Measurements from ENCODE around the gene BORCS5. TPM values are rescaled to one million over a fixed set of nuclear protein-coding genes. Genes with fewer than 3 reads are reported as not detected.
"Not testable (repeated sequence)": the region's sequence is repeated elsewhere in the genome, so short reads cannot be mapped to it uniquely, and the experiment has no call there.

BORCS5 gene
- total and polyA plus RNA-seq, 2 experiments from 2014 or later: 7.7 to 14.1 TPM

DNA sequence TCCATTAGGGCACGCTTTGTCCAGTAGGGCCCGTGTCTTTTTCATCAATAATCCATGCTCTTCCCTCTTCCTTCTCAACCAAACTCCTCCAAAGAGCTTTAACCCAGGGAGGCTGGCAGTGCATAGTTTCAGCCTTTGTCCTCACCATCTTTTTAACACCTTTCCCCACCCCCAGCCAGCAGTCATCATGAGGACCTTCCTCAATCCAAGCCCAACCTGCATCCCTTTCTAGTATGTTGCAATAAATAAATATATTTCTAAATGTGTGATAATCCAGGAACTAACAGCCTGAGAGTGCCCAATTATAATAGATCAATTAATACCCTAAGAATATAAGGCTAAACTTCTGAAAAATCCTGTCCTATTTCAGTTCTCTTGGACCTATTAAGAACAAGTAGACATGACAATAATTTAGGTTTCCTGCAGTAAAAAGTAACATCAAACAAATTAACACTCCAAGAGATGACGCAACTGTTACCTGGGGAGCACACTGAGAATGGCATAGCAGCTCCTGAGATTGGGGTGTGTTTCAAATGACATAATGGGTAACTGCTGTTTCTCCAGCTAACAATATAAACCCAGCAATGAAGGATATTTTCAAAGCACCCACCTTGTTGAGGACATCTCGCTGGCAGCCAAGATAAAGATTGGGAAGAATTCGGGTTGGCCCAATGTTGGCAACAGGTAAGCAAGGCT, 143.2 kb downstream of the BORCS5 start:
- peaks cover 3% of the 10 kb centered on the region for H3K4me1 ChIP-seq (ENCODE audit: insufficient read depth)
- H3K9me3 ChIP-seq (ENCODE audit: low read depth): no peaks in the 10 kb centered on the region
- H3K4me2 ChIP-seq (ENCODE audit: unreplicated experiment): no peak overlapping the region
- peaks cover 13% of the 10 kb centered on the region for H3K79me2 ChIP-seq (ENCODE audit: insufficient read depth)
- H3K27ac ChIP-seq: no peak overlapping the region
- in situ Hi-C loops (cut with MboI): no loop called here
- no peaks in the 10 kb centered on the region for H3K27me3 ChIP-seq (replicated peaks; ENCODE audit: insufficient read depth)
- no peaks in the 10 kb centered on the region for H3K9me2 ChIP-seq (ENCODE audit: insufficient read depth)
- H3K4me3 ChIP-seq: no peak overlapping the region
- no peaks in the 10 kb centered on the region for H3K36me3 ChIP-seq (ENCODE audit: low read depth)
- H4K20me1 ChIP-seq (ENCODE audit: insufficient read depth): no peaks in the 10 kb centered on the region
- H2AFZ ChIP-seq: no peak overlapping the region
- no peak overlapping the region for H3K9ac ChIP-seq
- no peak for TF ChIP-seq EZH2 (IDR thresholded peaks at IDR 0.05; ENCODE audit: insufficient read depth, poor library complexity, severe bottlenecking)
- no peak for TF ChIP-seq EZH2phosphoT487 (IDR thresholded peaks at IDR 0.05; ENCODE audit: insufficient read depth, low read depth)
- no peak for DNase-seq
- peaks cover 3% of the 10 kb centered on the region for H3F3A ChIP-seq (ENCODE audit: insufficient read depth)
- 89 to 91% methylated on average over 5 of the region's 5 CpGs for WGBS, 2 experiments (ENCODE audit: low coverage in 1 of 2, low lambda C conversion rate in 2 of 2, missing lambda C conversion rate in 2 of 2)

DNA sequence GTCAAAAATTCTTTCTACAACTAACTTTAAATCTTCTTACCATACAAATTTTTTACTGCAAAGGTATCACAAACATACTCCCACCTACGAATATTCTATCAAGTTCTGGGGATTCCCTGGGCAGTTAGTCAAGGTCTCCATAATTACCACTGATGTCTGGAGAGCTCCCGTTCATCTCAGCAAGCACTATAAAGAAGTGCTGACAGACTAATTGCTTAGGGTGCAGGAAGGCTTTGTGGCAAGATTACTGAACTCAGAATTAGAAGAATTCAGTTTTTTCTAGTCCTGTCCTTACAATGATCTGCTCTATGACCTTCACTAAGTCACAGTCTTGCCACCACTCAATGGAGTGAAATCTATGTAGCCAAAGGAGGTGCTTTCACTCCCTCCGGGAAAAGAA, 144.2 kb downstream of the BORCS5 start:
- no peak overlapping the region for H2AFZ ChIP-seq

DNA sequence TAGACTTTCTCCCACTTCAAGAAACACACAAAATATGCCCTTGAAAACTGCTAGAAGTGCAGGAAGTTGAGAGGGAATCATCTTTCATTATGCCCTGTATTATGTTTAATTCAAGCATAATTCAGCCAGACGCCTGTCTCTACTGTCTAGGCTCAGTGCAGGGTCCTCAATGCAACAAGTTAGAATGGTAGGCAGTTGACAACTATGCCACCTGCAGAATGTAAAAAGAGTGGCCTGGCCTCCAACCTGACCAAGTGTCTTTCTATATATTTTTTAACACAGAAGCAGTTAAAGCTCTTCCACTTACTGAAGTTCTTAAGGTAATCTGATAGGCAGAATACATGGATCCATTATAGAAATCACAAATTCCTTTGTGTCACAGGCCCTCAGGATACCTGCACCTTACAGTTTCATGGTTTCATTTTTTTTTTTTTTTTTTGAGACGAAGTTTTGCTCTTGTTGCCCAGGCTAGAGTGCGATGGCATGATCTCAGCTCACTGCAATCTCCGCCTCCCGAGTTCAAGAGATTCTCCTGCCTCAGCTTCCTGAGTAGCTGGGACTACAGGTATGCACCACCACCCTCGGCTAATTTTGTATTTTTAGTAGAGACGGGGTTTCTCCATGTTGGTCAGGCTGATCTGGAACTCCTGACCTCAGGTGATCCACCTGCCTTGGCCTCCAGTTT, 145.4 kb downstream of the BORCS5 start:
- H3K9ac ChIP-seq; H3K4me3 ChIP-seq; in situ Hi-C loops (cut with MboI); H3K36me3 ChIP-seq (ENCODE audit: low read depth); H3K4me2 ChIP-seq (ENCODE audit: unreplicated experiment); H3K27me3 ChIP-seq (replicated peaks; ENCODE audit: insufficient read depth); H4K20me1 ChIP-seq (ENCODE audit: insufficient read depth); H3K9me2 ChIP-seq (ENCODE audit: insufficient read depth); DNase-seq; H3K27ac ChIP-seq; H3K9me3 ChIP-seq (ENCODE audit: low read depth); H2AFZ ChIP-seq: not testable (repeated sequence)
- Histone ChIP-seq H3F3A (ENCODE audit: insufficient read depth) (peaks cover 25% of the 10 kb centered on the region), H3K4me1 (ENCODE audit: insufficient read depth) (peaks cover 22% of the 10 kb centered on the region), H3K79me2 (ENCODE audit: insufficient read depth) (peaks cover 17% of the 10 kb centered on the region)
- WGBS, 2 experiments (ENCODE audit: low coverage in 1 of 2, low lambda C conversion rate in 2 of 2, missing lambda C conversion rate in 2 of 2): 92 to 99% methylated on average over 7 of the region's 7 CpGs

More for the DNA sequence above, 144.2 kb downstream of the BORCS5 start:
- Histone ChIP-seq H3K9me2 (ENCODE audit: insufficient read depth) (no peaks in the 10 kb centered on the region), H3K79me2 (ENCODE audit: insufficient read depth) (peaks cover 15% of the 10 kb centered on the region), H3K9ac (no peak overlapping the region), H3K4me3 (no peak overlapping the region), H3K36me3 (ENCODE audit: low read depth) (no peaks in the 10 kb centered on the region), H3K27me3 (replicated peaks; ENCODE audit: insufficient read depth) (no peaks in the 10 kb centered on the region), H3K9me3 (ENCODE audit: low read depth) (no peaks in the 10 kb centered on the region), H4K20me1 (ENCODE audit: insufficient read depth) (no peaks in the 10 kb centered on the region), H3K4me2 (ENCODE audit: unreplicated experiment) (no peak overlapping the region), H3F3A (ENCODE audit: insufficient read depth) (peaks cover 14% of the 10 kb centered on the region), H3K27ac (no peak overlapping the region), H3K4me1 (ENCODE audit: insufficient read depth) (peaks cover 11% of the 10 kb centered on the region)
- in situ Hi-C loops (cut with MboI): no loop called here
- no peak for DNase-seq
- TF ChIP-seq EZH2phosphoT487 (IDR thresholded peaks at IDR 0.05; ENCODE audit: insufficient read depth, low read depth) (no peak), EZH2 (IDR thresholded peaks at IDR 0.05; ENCODE audit: insufficient read depth, poor library complexity, severe bottlenecking) (no peak)
- WGBS, 2 experiments (ENCODE audit: low coverage in 1 of 2, low lambda C conversion rate in 2 of 2, missing lambda C conversion rate in 2 of 2): 44 to 47% methylated on average over 3 of the region's 3 CpGs

DNA sequence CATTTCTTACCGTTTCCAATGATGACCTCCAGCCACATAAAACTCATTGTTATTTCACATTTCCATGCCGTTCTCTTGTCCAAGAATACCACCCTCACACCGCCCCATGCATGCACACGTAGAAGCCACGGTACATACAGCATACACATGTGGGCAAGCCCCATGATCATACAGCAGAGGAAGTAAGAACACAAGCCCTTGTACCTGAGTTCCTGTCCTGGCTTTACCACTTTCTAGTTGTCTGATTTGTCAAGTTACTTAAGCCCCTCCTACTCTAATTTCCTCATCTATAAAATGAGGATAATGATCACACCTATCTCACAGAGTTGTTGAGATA, 145.9 kb downstream of the BORCS5 start:
- Histone ChIP-seq H3K4me2 (ENCODE audit: unreplicated experiment) (no peak overlapping the region), H3K9me2 (ENCODE audit: insufficient read depth) (no peaks in the 10 kb centered on the region), H3K27me3 (replicated peaks; ENCODE audit: insufficient read depth) (no peaks in the 10 kb centered on the region), H4K20me1 (ENCODE audit: insufficient read depth) (no peaks in the 10 kb centered on the region), H3K4me1 (ENCODE audit: insufficient read depth) (peaks cover 24% of the 10 kb centered on the region), H3K9me3 (ENCODE audit: low read depth) (no peaks in the 10 kb centered on the region), H3K4me3 (no peak overlapping the region), H3K9ac (no peak overlapping the region), H3K36me3 (ENCODE audit: low read depth) (no peaks in the 10 kb centered on the region), H2AFZ (no peak overlapping the region), H3F3A (ENCODE audit: insufficient read depth) (peaks cover 28% of the 10 kb centered on the region), H3K27ac (no peak overlapping the region), H3K79me2 (ENCODE audit: insufficient read depth) (peaks cover 22% of the 10 kb centered on the region)
- TF ChIP-seq EZH2 (IDR thresholded peaks at IDR 0.05; ENCODE audit: insufficient read depth, poor library complexity, severe bottlenecking) (no peak), EZH2phosphoT487 (IDR thresholded peaks at IDR 0.05; ENCODE audit: insufficient read depth, low read depth) (no peak)
- DNase-seq: no peak
- in situ Hi-C loops (cut with MboI): no loop called here
- WGBS, 2 experiments (ENCODE audit: low coverage in 1 of 2, low lambda C conversion rate in 2 of 2, missing lambda C conversion rate in 2 of 2): 92 to 98% methylated on average over 5 of the region's 5 CpGs

All from GM23248 (cell line).